ENCODE data around the gene PIM1. TPM values are rescaled to one million over a fixed set of nuclear protein-coding genes. Genes with fewer than 3 reads are reported as not detected.
A peak's percentile ranks its signal among the peaks of the same experiment; 100 is the strongest.

Gene PIM1
- total and polyA plus RNA-seq, 9 of the 15 experiments (the other 6 are each of a cell fraction or from before 2014, with no cell fraction given): 19.0 to 789 (median 212) TPM

GRCh38 chr6:37171201-37171969 is 1.4 kb downstream of the PIM1 start (continued):
- TF ChIP-seq CTBP1 (IDR thresholded peaks at IDR 0.05; ENCODE audit: borderline replicate concordance) (peak; percentile 25; the same call in 1 of the 2 replicates), CHD2 (IDR thresholded peaks at IDR 0.05; ENCODE audit: low read depth, low read length) (no peak), ZKSCAN1 (IDR thresholded peaks at IDR 0.05; ENCODE audit: low read depth, low read length) (no peak), ZNF639 (CRISPR knock-in tag; conservative IDR thresholded peaks at IDR 0.05 in 1 of 2, IDR thresholded peaks at IDR 0.05 in 1 of 2) (peak in 1 of 2 experiments; percentile 14; a peak in 2 of 4 replicates), NR2C2 (CRISPR knock-in tag; IDR thresholded peaks at IDR 0.05) (peak; percentile 58; the same call in 1 of the 2 replicates), NR2C2 (tag; IDR thresholded peaks at IDR 0.05) (peak; percentile 50; the same call in 1 of the 2 replicates), MTF1 (CRISPR knock-in tag; IDR thresholded peaks at IDR 0.05; ENCODE audit: borderline replicate concordance) (no peak), BCLAF1 (IDR thresholded peaks at IDR 0.05; ENCODE audit: borderline replicate concordance in 1 of 2, control insufficient read depth in 1 of 2, low read depth in 2 of 2, low read length in 1 of 2) (no peak), CBFA2T2 (conservative IDR thresholded peaks at IDR 0.05) (no peak), GTF2B (IDR thresholded peaks at IDR 0.05; ENCODE audit: extremely low read depth, insufficient read length) (no peak), FOXP4 (CRISPR knock-in tag; IDR thresholded peaks at IDR 0.05; ENCODE audit: borderline replicate concordance) (no peak), SNIP1 (IDR thresholded peaks at IDR 0.05; ENCODE audit: low read depth) (peak; percentile 59; the same call in 1 of the 2 replicates), PYGO2 (tag; IDR thresholded peaks at IDR 0.05) (no peak), ZNF384 (IDR thresholded peaks at IDR 0.05; ENCODE audit: low read depth, low read length) (no peak)
